Spinal cord (tissue), 10 donors: ENCODE measurements around the gene CALD1. TPM values are rescaled to one million over a fixed set of nuclear protein-coding genes. Genes with fewer than 3 reads are reported as not detected.

ENCODE experiments used
- DNase-seq, 6 donors: peaks; one replicate each; pipeline versions ENCODE4 v3.0.0 to v3.0.0-alpha.2; 2013 to 2015; ENCODE audit warnings: low spot score in 6 of 6, low read depth in 4 of 6
- H3K27ac ChIP-seq: one replicate; pipeline ENCODE4 v1.5.1; 2013; ENCODE audit warnings: low read depth, low read length, control low read depth
- H3K27me3 ChIP-seq: one replicate; pipeline ENCODE4 v1.6.1; 2013; ENCODE audit warnings: low read length; ENCODE audit not compliant: control insufficient read depth, insufficient read depth
- H3K36me3 ChIP-seq: one replicate; pipeline ENCODE4 v1.6.1; 2013; ENCODE audit warnings: low read length; ENCODE audit not compliant: control insufficient read depth, insufficient read depth
- H3K4me1 ChIP-seq: one replicate; pipeline ENCODE4 v1.6.1; 2013; ENCODE audit warnings: low read length; ENCODE audit not compliant: control insufficient read depth, insufficient read depth
- H3K4me3 ChIP-seq: one replicate; pipeline ENCODE4 v1.5.1; 2013; ENCODE audit warnings: low read depth, low read length, control low read depth
- H3K9me3 ChIP-seq: one replicate; pipeline ENCODE4 v1.6.1; 2013; ENCODE audit warnings: low read length; ENCODE audit not compliant: control insufficient read depth, insufficient read depth
- WGBS: methylation state at CpG from one replicate; pipeline ENCODE4 v1.1.5; 2013; ENCODE audit warnings: missing lambda C conversion rate; ENCODE audit not compliant: insufficient coverage; 5-methylcytosine and 5-hydroxymethylcytosine counted together
- polyA plus RNA-seq, 2 donors: library from polyadenylated mRNA; unstranded; fragments of 120-200 nt; gene quantifications; one replicate each; pipeline ENCODE4 v1.2.1, GENCODE V29; 2013; ENCODE audit not compliant: insufficient read length in 2 of 2
- total RNA-seq, 2 donors: library from RNA; depleted of rRNA in 1 of 2; stranded (reverse); fragments of 120-200 nt in 1 of 2; fragments of >200 nt in 1 of 2; gene quantifications; one replicate each; pipeline versions ENCODE4 v1.2.3 to v1.2.4, GENCODE V29; 2013 to 2014
- donor health status: healthy.

Gene CALD1
- total and polyA plus RNA-seq, 4 donors: 77.4 to 162 (median 111) TPM

DNA sequence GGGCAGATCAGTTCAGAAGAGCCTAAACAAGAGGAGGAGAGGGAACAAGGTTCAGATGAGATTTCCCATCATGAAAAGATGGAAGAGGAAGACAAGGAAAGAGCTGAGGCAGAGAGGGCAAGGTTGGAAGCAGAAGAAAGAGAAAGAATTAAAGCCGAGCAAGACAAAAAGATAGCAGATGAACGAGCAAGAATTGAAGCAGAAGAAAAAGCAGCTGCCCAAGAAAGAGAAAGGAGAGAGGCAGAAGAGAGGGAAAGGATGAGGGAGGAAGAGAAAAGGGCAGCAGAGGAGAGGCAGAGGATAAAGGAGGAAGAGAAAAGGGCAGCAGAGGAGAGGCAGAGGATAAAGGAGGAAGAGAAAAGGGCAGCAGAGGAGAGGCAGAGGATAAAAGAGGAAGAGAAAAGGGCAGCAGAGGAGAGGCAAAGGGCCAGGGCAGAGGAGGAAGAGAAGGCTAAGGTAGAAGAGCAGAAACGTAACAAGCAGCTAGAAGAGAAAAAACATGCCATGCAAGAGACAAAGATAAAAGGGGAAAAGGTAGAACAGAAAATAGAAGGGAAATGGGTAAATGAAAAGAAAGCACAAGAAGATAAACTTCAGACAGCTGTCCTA is 154.1 kb downstream of the CALD1 start:
- no peaks in the 10 kb centered on the region for H3K27me3 ChIP-seq
- no peak overlapping the region for H3K27ac ChIP-seq
- H3K36me3 ChIP-seq: peaks cover 11% of the 10 kb centered on the region
- no peaks in the 10 kb centered on the region for H3K9me3 ChIP-seq
- WGBS: 86% methylated on average over 3 of the region's 3 CpGs
- DNase-seq: no peak
- H3K4me1 ChIP-seq: no peaks in the 10 kb centered on the region
- no peak overlapping the region for H3K4me3 ChIP-seq

DNA sequence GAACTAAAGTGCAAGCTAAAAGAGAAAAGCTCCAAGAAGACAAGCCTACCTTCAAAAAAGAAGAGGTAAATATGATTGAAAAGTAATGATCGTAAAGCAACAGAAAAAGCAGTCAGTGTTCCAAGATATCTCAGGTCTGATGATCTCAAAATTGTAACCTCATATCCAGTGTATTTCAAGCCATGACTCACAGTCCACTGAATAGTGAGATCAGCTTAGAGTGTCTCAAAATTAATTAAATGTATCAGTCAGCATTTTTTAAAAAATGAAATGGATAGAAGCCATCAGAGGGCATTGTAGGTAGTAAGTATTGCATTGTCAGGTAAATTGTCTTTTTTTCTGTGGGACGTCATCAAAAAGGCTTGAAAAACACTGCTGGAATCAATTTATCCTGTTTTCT is 156.3 kb downstream of the CALD1 start:
- WGBS: no CpG with 5 or more reads among the region's 2 CpGs
- Histone ChIP-seq H3K27me3 (no peaks in the 10 kb centered on the region), H3K9me3 (no peaks in the 10 kb centered on the region), H3K4me3 (no peak overlapping the region), H3K36me3 (peaks cover 9% of the 10 kb centered on the region), H3K27ac (no peak overlapping the region), H3K4me1 (no peaks in the 10 kb centered on the region)
- DNase-seq: no peak

DNA sequence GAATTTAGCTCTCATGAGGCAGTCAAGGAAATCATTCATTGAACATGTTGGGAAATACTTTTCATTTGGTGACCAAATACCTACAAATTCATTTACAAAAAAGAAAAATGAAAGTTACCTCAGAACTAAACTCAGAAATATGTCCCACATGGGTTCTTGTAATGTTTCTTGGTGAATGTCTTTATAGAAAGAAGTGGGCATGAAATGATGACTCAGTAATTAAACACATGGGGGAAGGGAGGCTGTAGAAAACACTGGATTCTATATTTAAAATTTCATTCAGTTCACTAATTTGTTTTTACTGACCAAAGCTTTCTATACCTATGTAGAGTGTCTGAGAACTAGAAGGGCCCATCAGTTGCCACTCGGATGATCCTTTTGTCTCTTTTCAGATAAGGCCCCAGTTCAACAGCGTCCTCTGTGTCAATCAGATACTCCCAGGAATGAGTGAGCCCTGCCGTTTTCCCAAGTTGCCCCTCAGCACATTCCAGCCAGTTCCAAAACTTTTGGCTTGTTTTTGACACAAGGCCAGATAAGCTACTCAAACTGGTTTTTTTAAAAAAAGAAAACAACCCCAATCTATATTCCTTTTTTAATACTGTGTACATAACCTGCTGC is 157.6 kb downstream of the CALD1 start:
- H3K27ac ChIP-seq: peak overlapping the region; percentile 2
- H3K4me3 ChIP-seq: no peak overlapping the region
- H3K4me1 ChIP-seq: no peaks in the 10 kb centered on the region
- peaks cover 9% of the 10 kb centered on the region for H3K36me3 ChIP-seq
- no peaks in the 10 kb centered on the region for H3K27me3 ChIP-seq
- WGBS: 34% methylated on average over 3 of the region's 3 CpGs
- DNase-seq: no peak
- no peaks in the 10 kb centered on the region for H3K9me3 ChIP-seq

DNA sequence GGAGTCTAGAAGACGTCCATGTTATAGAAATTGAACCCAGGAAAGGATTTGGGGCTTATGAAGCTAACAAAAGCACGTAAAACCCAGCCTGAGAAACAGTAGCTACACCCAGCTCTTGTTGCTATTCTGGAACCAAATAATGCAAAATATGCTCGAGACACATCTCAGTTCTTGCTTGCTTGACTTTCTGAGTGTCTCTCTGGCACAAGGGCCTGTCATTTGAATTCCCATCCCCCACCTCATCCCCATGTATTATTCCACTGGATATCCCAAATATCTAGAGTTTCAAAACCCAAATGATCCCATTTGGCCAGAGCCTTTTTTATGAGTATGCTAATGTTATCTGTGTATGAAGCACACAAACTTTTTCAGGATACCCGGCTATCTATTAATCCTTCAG is 158.7 kb downstream of the CALD1 start:
- WGBS: 97% methylated on average over 3 of the region's 4 CpGs
- no peak overlapping the region for H3K27ac ChIP-seq

DNA sequence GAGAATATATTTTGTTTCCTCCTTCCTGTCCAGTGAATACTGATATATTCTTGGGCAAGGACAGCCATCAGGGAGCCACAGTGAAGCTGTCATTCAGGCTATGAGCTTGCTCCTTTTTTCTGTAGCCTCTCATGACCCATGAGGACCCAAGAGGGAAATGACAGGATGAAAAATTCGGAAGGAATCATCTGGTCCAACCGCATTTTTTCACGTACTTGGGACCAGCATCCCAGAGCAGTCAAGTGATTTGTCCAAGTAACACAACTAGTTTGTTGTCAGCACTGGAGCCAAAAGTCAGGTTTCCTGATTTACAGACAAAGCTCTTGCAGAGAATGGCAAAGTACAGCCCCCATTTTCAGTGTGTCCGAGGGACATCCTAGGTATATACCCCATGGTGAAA is 159.7 kb downstream of the CALD1 start:
- H3K27me3 ChIP-seq: no peaks in the 10 kb centered on the region

More for the DNA sequence above, 158.7 kb downstream of the CALD1 start:
- no peak for DNase-seq
- Histone ChIP-seq H3K36me3 (peaks cover 7% of the 10 kb centered on the region), H3K4me1 (no peaks in the 10 kb centered on the region), H3K4me3 (no peak overlapping the region), H3K27me3 (no peaks in the 10 kb centered on the region), H3K9me3 (no peaks in the 10 kb centered on the region)

DNA sequence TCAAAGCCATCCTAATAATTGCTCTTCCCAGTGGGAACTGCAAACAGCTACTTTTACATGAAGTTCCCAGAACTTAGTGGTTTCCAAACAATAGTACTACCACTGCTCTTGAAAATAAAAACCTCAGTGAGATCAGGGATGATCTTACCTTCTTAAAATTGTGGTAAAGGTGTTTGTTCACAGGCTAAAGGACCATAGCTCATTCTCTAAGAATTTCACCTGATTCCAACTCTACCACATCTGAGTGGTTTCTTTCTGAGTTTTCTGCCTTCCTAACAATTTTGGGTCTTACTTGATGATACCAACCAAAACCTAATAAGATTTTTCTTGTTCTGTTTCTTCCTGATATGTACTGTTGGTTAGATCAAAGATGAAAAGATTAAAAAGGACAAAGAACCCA is 161.3 kb downstream of the CALD1 start:
- Histone ChIP-seq H3K27ac (no peak overlapping the region), H3K27me3 (no peaks in the 10 kb centered on the region), H3K9me3 (no peaks in the 10 kb centered on the region), H3K4me3 (no peak overlapping the region), H3K36me3 (no peaks in the 10 kb centered on the region), H3K4me1 (no peaks in the 10 kb centered on the region)
- no peak for DNase-seq

More for the DNA sequence above, 159.7 kb downstream of the CALD1 start:
- H3K4me3 ChIP-seq: no peak overlapping the region
- no peak for DNase-seq
- no peak overlapping the region for H3K27ac ChIP-seq
- H3K36me3 ChIP-seq: peaks cover 4% of the 10 kb centered on the region
- 89% methylated on average over 3 of the region's 4 CpGs for WGBS
- H3K9me3 ChIP-seq: no peaks in the 10 kb centered on the region
- no peaks in the 10 kb centered on the region for H3K4me1 ChIP-seq

DNA sequence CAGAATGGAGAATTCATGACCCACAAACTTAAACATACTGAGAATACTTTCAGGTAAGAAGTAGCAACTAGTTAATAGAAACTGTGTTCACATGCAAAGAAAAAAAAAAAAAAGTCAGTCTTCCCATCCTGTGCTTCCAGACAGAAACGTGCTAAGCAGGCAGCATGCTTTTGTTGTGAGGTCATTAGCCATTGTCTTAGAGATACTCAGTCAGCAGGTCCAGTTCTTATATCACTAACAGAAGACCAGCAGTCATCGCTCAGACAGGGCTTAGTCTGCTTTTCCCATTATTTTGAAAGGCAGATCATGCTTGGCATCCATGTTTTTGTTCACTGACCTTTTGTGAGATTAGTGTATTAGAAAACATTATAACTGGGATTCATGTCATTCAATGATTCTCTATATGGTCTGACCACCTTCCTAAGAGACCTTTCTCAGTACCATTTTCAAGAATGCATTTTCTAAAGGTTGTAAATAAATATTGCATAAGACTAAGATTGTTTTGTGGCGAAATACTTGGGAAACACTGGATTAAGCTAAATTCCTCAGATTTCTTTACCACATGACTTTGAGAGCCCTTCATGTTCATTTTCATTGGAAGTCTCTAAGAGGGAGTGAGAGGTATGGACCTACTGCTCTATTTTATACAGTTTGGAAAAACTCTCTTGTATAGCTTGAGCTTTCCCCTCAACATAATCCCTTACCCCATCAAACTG is 161.9 kb downstream of the CALD1 start:
- no peaks in the 10 kb centered on the region for H3K27me3 ChIP-seq
- no peaks in the 10 kb centered on the region for H3K4me1 ChIP-seq
- no peaks in the 10 kb centered on the region for H3K9me3 ChIP-seq
- H3K36me3 ChIP-seq: no peaks in the 10 kb centered on the region
- 50% methylated on average over 2 of the region's 3 CpGs for WGBS
- H3K27ac ChIP-seq: no peak overlapping the region
- no peak for DNase-seq
- no peak overlapping the region for H3K4me3 ChIP-seq

DNA sequence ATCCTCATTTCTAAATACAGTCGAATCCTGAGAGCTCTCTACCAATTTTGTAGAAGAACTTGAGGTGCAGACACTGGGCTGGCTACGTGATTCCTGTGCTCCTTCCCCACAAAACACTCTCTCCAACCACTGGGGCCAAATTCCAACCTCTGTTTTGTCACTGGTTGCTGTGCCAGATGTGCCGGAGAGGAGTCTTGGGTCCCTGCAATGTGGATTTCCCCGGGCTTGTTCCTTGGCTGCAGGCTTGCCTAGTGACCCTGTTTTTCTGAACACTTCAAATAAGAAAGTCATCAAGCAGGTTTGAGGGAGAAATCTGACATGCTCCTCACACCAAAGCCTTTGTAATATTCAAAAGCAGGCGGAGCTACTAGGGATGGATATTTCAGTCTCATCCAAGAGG is 162.5 kb downstream of the CALD1 start:
- Histone ChIP-seq H3K27ac (no peak overlapping the region), H3K27me3 (no peaks in the 10 kb centered on the region), H3K36me3 (peaks cover 3% of the 10 kb centered on the region), H3K4me1 (no peaks in the 10 kb centered on the region), H3K4me3 (no peak overlapping the region), H3K9me3 (no peaks in the 10 kb centered on the region)
- DNase-seq: no peak
- 66% methylated on average over 4 of the region's 5 CpGs for WGBS

DNA sequence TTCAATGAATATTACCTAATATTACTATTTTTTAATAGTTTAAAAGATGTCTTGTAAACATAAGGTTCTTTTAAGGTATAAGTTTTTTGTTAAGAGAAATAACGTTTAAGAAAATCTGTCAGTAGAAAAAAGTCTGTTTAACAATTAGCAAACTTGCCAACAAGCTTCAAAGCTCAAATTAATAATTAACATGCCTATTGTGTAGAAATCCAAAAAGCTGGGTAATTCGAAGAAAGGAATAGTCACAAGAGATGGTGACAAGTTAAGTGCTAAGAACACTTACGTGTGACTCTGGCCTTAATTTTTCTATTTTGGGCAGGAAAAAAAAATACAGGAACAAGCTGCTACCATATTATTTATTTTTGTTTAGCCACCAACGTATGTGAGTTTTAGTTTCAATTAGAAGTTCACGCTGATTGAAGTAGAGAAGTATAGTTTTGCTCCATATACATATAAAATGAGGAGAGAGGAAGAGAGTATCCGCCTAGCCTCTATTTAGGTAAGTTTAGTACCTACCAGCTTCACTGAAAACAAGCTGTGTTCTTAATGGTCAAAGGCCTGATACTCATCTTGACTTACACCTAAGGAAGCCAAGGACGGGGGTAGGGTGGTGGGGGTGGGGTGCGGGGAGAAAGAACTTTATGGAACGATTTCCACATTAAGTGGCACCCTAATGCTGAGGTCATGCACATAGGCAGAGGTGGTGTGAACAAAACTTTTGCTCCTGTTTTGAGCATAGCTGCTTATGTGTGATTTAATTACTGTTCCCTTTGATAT is 163.4 kb downstream of the CALD1 start:
- no peak overlapping the region for H3K4me3 ChIP-seq
- H3K4me1 ChIP-seq: no peaks in the 10 kb centered on the region
- no peaks in the 10 kb centered on the region for H3K27me3 ChIP-seq
- WGBS: 20% methylated on average over 2 of the region's 9 CpGs
- DNase-seq: no peak
- H3K36me3 ChIP-seq: peaks cover 11% of the 10 kb centered on the region
- H3K9me3 ChIP-seq: no peaks in the 10 kb centered on the region
- H3K27ac ChIP-seq: no peak overlapping the region
